IPS DF 6.9 (cell line): ENCODE data around the gene TRPM3.

Experiments
- DNase-seq: peaks from one replicate; pipeline ENCODE4 v3.0.0-alpha.2; 2013; ENCODE audit warnings: low read depth, low spot score
- H3K27ac ChIP-seq: one replicate; pipeline ENCODE4 v1.5.1; 2013; ENCODE audit warnings: low read length, control low read depth
- H3K27me3 ChIP-seq: 2 replicates; pipeline ENCODE4 v1.6.1; 2013; ENCODE audit warnings: mild to moderate bottlenecking, low read length; ENCODE audit not compliant: control insufficient read depth, insufficient read depth
- H3K36me3 ChIP-seq: 2 replicates; pipeline ENCODE4 v1.6.1; 2013; ENCODE audit warnings: low read length; ENCODE audit not compliant: control insufficient read depth, insufficient read depth
- H3K4me1 ChIP-seq: 2 replicates; pipeline ENCODE4 v1.6.1; 2013; ENCODE audit warnings: low read length; ENCODE audit not compliant: control insufficient read depth, insufficient read depth
- H3K4me3 ChIP-seq: 2 replicates; pipeline ENCODE4 v1.5.1; 2013; ENCODE audit warnings: mild to moderate bottlenecking, low read length
- H3K9me3 ChIP-seq: 2 replicates; pipeline ENCODE4 v1.6.1; 2013; ENCODE audit warnings: low read length, inconsistent platforms; ENCODE audit not compliant: control insufficient read depth, insufficient read depth
- WGBS: extraction: QIAGEN DNeasy Blood & Tissue Kit; methylation state at CpG from one replicate; pipeline ENCODE4 v1.1.7; 2013; ENCODE audit warnings: mixed read lengths, missing lambda C conversion rate; ENCODE audit not compliant: insufficient read length, insufficient coverage; 5-methylcytosine and 5-hydroxymethylcytosine counted together

Gene TRPM3

DNA sequence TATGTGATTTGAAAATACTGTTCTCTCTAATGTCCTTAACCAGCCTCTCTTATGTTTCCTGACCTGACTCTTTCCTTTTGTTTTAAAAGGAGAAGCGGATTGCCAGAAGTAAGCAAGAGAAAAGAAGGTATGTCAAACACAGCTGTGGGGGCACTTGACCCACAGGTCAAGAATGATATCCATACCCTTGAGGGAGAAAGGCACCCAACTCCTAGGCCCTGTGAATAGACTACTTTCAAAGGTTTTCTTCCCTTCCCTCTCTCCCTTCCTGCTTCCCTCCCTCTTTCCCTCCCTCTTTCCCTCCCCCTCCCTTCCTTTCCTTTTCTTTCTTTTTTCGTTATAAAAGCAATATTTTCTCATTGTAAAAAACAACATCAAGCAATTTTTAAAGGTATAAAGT lies 306.8 kb downstream of the TRPM3 start:
- Histone ChIP-seq H3K9me3 (no peaks in the 10 kb centered on the region), H3K4me1 (no peaks in the 10 kb centered on the region; the same call in 1 of the 2 replicates), H3K27ac (no peak overlapping the region), H3K36me3 (no peaks in the 10 kb centered on the region), H3K4me3 (no peak overlapping the region), H3K27me3 (no peaks in the 10 kb centered on the region)
- no peak for DNase-seq
- WGBS: no CpG with 5 or more reads among the region's 2 CpGs

DNA sequence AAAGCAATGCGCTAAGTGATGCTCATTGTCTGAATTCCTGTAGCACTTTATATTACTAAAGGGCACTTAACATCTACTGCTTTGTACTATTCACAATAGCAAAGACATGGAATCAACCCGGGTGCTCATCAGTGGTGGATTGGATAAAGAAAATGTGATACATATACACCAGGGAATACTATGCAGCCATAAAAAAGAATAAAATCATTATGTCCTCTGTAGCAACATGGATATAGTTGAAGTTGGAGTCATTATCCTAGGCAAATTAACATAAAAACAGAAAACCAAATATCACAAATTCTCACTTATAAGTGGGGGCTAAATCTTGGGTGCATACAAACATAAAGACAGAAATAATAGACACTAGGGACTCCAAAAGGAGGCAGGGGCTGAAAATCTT lies 308.3 kb downstream of the TRPM3 start:
- H3K4me1 ChIP-seq: no peaks in the 10 kb centered on the region; the same call in 1 of the 2 replicates
- no peaks in the 10 kb centered on the region for H3K9me3 ChIP-seq
- DNase-seq: no peak
- H3K36me3 ChIP-seq: no peaks in the 10 kb centered on the region
- no peak overlapping the region for H3K4me3 ChIP-seq
- no peaks in the 10 kb centered on the region for H3K27me3 ChIP-seq
- no peak overlapping the region for H3K27ac ChIP-seq
- no CpG with 5 or more reads among the region's 2 CpGs for WGBS

DNA sequence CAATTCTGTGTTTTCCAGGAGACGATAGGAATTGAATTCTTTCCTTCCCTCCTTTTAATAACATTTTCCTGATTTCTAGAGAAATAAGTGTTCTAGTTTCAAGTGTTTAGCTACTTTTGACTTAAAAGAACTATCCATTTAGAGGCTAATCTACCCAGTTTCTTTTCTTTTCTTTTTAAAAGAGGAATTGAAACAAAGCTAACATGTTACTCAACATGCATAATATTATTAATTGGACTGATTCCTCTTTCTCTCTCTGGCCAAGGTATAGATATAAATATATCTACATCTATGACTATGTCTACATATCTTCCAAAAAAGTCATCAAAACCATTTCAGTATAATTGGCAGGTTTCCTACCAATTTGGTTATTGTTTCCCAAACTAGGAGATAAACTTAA lies 309.8 kb downstream of the TRPM3 start:
- no CpG with 5 or more reads among the region's 1 CpG for WGBS
- Histone ChIP-seq H3K27me3 (no peaks in the 10 kb centered on the region), H3K36me3 (no peaks in the 10 kb centered on the region), H3K9me3 (no peaks in the 10 kb centered on the region), H3K27ac (no peak overlapping the region), H3K4me1 (no peaks in the 10 kb centered on the region; the same call in 1 of the 2 replicates), H3K4me3 (no peak overlapping the region)
- no peak for DNase-seq

DNA sequence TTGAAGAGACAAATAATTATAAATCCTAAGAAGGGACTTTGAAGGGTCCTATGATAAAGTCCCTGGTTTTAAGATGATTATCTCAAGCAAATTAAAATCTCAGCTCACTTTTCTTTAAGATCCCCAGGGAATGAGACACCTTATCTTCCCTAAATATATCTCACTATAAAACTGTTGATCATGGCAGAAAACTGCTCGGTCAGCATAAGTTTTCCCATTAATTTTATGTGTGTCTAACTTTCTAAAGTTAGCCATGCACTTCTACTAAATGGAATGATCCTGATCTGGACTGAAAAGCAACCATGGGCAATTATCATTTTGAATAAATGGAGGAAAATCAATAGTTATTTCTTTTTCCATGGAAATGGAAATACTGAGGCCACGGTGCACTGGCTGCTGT lies 314.5 kb downstream of the TRPM3 start:
- no CpG with 5 or more reads among the region's 2 CpGs for WGBS

DNA sequence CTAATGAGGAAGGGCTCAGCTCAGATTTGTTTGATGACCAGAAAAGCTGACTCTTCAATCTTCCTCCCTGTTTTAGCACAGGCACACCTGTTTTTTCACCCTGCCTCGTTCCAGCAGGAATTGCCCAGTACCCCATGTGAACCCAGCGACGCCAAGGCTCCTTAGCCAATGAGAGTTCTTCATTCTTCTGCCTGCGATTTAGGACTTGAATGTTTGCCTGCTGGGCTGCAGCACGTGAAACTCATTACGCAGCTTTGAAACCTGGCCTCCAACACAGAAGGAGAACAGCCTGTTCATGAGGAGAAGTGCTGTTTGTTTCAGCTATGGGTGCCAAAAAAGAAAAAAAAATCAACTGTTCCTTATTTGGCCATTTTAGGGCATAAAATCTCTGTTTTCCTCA lies 315.5 kb downstream of the TRPM3 start:
- no CpG with 5 or more reads among the region's 6 CpGs for WGBS
- H3K4me3 ChIP-seq: no peak overlapping the region
- H3K36me3 ChIP-seq: no peaks in the 10 kb centered on the region
- H3K9me3 ChIP-seq: no peaks in the 10 kb centered on the region
- DNase-seq: no peak
- peaks cover 2% of the 10 kb centered on the region for H3K4me1 ChIP-seq
- H3K27me3 ChIP-seq: no peaks in the 10 kb centered on the region
- no peak overlapping the region for H3K27ac ChIP-seq

More for the DNA sequence above, 314.5 kb downstream of the TRPM3 start:
- H3K27me3 ChIP-seq: no peaks in the 10 kb centered on the region
- DNase-seq: no peak
- H3K4me3 ChIP-seq: no peak overlapping the region
- H3K27ac ChIP-seq: no peak overlapping the region
- no peaks in the 10 kb centered on the region for H3K9me3 ChIP-seq
- peaks cover 2% of the 10 kb centered on the region for H3K4me1 ChIP-seq
- no peaks in the 10 kb centered on the region for H3K36me3 ChIP-seq

DNA sequence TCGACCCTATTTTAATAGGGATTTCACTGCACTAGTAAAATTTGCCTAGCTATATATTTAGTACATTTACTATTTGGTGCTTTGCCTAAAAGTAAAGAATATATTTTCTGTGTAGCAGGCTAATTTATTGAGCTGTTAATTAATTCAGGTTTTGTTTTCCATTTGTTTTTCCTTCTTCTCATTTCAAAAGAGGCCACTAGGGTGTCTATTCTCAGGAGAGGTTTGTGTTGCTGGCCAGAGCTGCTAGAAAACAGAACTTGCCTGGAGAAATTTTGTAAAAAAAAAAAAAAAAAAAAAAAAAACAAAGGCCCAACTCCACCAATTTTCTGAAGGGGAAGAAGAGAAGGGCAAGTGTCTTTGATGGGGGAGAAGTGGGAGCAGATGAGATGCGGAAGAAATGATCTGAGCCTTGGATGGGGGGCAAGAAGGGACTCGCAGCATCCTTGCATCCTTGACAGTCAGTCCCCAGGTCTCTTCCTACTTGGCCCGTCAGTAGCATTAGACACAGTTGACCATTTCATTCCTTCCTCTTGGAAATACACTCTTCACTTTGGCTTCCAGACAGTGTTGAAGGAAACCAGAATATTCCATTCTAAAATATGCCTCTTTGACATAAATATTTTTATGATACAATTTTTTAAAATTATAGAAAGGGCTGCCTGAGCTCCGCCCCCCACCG lies 318.5 kb downstream of the TRPM3 start:
- DNase-seq: no peak
- H3K27me3 ChIP-seq: no peaks in the 10 kb centered on the region
- no peaks in the 10 kb centered on the region for H3K36me3 ChIP-seq
- H3K27ac ChIP-seq: no peak overlapping the region
- WGBS: no CpG with 5 or more reads among the region's 6 CpGs
- no peak overlapping the region for H3K4me3 ChIP-seq
- peaks cover 2% of the 10 kb centered on the region for H3K4me1 ChIP-seq
- H3K9me3 ChIP-seq: no peaks in the 10 kb centered on the region

DNA sequence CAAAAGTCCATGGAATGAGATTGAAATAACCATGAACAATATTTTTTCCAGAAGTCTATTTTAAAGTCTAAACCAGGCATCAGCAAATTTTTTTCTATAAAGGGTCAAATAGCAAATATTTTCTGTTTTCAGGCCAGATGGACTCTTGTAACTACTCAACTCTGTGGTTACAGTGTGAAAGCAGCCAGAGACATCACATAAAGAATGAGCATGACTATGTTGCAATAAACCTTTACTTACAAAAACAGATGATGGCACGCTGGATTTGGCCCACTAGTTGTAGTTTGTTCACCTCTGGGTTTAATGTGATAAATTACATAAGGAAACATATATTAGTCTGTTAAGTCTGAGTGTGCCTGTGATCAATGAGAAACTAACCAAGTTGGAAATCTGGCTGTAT lies 319.2 kb downstream of the TRPM3 start:
- no peak overlapping the region for H3K4me3 ChIP-seq
- DNase-seq: no peak
- no peak overlapping the region for H3K27ac ChIP-seq
- no peaks in the 10 kb centered on the region for H3K9me3 ChIP-seq
- WGBS: no CpG with 5 or more reads among the region's 1 CpG
- no peaks in the 10 kb centered on the region for H3K36me3 ChIP-seq
- H3K27me3 ChIP-seq: no peaks in the 10 kb centered on the region
- peaks cover 2% of the 10 kb centered on the region for H3K4me1 ChIP-seq

DNA sequence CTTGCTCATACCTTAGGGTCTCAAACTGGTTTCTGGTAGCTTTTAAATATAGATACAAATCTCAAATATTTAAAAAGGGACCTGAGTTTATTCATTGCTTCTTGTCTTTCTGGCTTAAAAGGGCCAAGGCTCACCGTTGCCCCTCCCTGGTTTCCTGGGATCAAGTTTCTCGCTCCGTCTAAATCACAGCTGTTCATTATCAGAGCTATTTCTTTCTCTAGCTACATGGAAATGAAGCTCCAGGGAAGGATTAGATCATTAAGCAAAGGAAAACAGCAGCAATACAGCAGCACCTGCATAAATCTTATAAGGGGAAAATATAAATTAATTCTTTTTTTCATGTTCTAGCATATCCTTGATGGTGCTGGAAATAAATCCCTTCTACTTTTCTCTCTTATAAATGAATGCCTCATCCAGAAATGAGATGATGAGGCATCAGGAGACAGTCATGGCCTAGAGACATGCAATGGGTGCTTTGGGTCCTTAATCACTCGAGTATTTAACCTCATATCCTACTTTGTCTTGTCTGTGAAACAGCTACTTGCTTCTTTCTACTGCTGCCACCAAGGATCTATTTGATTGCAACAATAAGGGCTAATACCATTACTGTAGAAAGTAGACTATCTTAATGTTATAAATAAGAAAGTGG lies 320.1 kb downstream of the TRPM3 start:
- no peak for DNase-seq
- no peak overlapping the region for H3K4me3 ChIP-seq
- no peaks in the 10 kb centered on the region for H3K9me3 ChIP-seq
- WGBS: no CpG with 5 or more reads among the region's 4 CpGs
- H3K27me3 ChIP-seq: no peaks in the 10 kb centered on the region
- H3K36me3 ChIP-seq: no peaks in the 10 kb centered on the region
- no peak overlapping the region for H3K27ac ChIP-seq
- H3K4me1 ChIP-seq: peaks cover 2% of the 10 kb centered on the region

DNA sequence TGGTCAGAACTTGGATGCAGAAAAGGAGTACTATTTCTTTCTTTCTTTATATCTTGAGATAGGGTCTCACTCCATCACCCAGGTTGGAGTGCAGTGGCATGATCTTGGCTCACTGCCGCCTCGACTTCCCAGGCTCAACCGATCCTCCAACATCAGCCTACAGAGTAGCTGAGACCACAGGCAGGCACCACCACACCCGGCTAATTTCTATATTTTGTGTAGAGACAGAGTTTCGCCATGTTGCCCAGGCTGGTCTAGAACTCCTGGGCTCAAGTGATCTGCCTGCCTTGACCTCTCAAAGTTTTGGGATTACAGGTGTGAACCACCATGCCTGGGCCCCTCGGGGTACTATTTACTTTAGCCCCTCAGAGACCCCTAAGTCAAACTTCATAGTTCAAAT lies 323.4 kb downstream of the TRPM3 start:
- no peak for DNase-seq
- no peak overlapping the region for H3K27ac ChIP-seq
- no peak overlapping the region for H3K4me3 ChIP-seq
- no peaks in the 10 kb centered on the region for H3K9me3 ChIP-seq
- H3K36me3 ChIP-seq: no peaks in the 10 kb centered on the region
- WGBS: no CpG with 5 or more reads among the region's 6 CpGs
- no peaks in the 10 kb centered on the region for H3K27me3 ChIP-seq
- peaks cover 1% of the 10 kb centered on the region for H3K4me1 ChIP-seq

DNA sequence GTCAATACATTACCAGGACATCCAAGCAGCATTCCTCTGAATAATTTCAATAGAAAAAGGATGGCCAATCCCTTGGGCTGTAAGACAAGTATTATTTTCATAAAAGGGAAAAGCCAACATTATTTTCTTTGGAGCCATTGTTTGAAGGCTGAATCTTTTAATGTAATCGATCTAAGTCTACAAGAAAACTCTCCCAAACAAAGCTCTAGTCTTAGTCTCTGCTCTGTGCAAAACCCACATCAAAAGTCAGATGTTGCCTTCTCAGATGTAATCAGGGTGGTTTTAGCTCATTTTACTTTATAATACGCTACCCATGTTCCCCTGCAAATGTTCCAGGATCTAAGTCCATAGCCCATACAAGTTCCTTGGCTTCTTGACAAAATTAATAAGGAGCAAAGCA lies 325.6 kb downstream of the TRPM3 start:
- Histone ChIP-seq H3K27me3 (no peaks in the 10 kb centered on the region), H3K27ac (no peak overlapping the region), H3K9me3 (no peaks in the 10 kb centered on the region), H3K4me3 (no peak overlapping the region), H3K36me3 (no peaks in the 10 kb centered on the region), H3K4me1 (no peaks in the 10 kb centered on the region)
- WGBS: no CpG with 5 or more reads among the region's 2 CpGs
- no peak for DNase-seq

DNA sequence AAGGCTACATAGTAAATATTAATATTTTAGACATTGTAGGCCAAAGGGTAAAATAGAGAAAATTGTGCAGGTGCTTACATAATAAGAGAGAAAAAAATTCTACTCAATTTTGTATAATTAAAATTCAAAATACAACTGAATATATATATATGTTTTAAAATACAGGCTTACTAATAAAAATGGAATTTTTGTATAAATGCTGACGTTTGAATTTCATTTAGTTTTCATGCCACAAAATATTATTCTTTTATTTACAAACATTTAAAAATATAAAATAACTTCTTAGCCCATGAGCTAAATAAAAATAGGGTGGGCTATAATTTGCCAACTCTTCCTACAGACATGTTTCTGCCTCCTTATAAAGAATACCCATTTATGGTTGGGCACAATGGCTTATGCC lies 328.6 kb downstream of the TRPM3 start:
- no peaks in the 10 kb centered on the region for H3K27me3 ChIP-seq
- H3K4me3 ChIP-seq: no peak overlapping the region
- no peaks in the 10 kb centered on the region for H3K9me3 ChIP-seq
- no peaks in the 10 kb centered on the region for H3K4me1 ChIP-seq
- no peak overlapping the region for H3K27ac ChIP-seq
- no peak for DNase-seq
- no CpG with 5 or more reads among the region's 1 CpG for WGBS
- H3K36me3 ChIP-seq: no peaks in the 10 kb centered on the region
